Measurements from ENCODE around the gene CTNNBL1.

Gene CTNNBL1

DNA sequence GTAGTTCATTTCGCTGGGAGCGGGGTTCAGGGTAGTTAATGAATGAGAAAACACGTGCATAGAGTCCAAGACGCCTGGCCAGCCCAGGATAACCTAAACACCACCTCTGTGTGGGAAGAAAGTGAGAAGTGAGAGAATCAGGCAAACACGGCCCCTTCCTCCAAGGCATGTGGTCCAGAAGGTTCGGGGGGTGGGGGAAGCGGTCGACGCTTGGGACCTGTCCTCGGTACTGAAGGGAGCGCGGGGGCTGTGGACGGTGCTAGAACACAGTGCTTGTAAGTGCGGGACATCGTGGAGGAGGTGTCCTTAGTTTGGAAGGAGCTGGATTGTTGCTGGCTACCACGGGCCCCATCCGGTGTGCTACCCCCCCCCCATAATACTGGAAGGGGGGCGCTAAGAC, 207.4 kb downstream of the CTNNBL1 start:
- no peak overlapping the region for H3K27ac Mint-ChIP-seq
- H3K9me3 Mint-ChIP-seq, result no peaks in the 10 kb centered on the region
- no peak for DNase-seq (ENCODE audit: low spot score in 2 of 2)
- ATAC-seq (ENCODE audit: low read depth), result no peak
- H3K4me3 Mint-ChIP-seq, result peak overlapping the region; percentile 37
- peaks cover 17% of the 10 kb centered on the region for H3K4me1 Mint-ChIP-seq
- H3K36me3 Mint-ChIP-seq, result peaks cover 5% of the 10 kb centered on the region
- peaks cover 20% of the 10 kb centered on the region for H3K27me3 Mint-ChIP-seq

DNA sequence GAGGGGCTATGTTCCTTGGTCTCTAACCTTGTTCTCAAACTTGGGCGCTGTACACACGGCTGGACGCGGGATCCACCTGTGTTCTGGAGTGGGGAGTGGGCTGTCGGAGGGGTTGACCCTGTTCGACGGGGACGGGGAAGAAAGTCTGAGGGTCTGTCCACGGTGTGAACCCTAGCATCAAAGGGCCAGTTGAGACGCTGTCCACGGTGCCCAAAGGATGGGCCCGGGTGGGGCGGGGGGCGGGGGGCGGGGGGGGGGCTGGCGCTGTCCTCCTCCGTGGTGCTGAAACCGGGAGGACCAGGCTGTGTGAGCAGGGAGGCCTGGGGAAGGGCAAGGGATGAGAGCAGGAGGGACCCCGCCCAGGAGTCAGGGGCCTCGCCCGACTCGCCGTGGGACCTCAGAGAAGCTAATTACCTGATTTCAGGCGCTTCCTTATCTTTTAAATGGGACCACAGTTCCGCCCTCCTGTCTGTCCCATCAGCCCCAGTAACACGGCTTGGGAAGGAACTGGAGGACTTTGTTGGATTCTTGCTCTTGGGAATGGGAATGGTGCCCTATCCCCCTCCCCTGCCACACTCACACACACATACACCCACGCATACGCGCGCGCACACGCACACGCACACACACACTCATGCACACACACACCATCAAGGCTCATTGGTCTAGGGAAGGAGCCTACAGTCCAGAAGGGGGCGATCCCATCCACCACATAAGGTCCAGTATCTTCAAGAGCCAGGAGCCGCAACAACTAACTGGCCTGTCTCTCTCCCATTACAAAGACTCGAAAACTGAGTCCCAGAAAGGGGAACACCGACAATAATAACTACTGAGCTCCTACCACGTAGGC, 208.0 kb downstream of the CTNNBL1 start:
- DNase-seq (ENCODE audit: low spot score in 2 of 2), result no peak
- peaks cover 5% of the 10 kb centered on the region for H3K36me3 Mint-ChIP-seq
- peaks cover 20% of the 10 kb centered on the region for H3K27me3 Mint-ChIP-seq

DNA sequence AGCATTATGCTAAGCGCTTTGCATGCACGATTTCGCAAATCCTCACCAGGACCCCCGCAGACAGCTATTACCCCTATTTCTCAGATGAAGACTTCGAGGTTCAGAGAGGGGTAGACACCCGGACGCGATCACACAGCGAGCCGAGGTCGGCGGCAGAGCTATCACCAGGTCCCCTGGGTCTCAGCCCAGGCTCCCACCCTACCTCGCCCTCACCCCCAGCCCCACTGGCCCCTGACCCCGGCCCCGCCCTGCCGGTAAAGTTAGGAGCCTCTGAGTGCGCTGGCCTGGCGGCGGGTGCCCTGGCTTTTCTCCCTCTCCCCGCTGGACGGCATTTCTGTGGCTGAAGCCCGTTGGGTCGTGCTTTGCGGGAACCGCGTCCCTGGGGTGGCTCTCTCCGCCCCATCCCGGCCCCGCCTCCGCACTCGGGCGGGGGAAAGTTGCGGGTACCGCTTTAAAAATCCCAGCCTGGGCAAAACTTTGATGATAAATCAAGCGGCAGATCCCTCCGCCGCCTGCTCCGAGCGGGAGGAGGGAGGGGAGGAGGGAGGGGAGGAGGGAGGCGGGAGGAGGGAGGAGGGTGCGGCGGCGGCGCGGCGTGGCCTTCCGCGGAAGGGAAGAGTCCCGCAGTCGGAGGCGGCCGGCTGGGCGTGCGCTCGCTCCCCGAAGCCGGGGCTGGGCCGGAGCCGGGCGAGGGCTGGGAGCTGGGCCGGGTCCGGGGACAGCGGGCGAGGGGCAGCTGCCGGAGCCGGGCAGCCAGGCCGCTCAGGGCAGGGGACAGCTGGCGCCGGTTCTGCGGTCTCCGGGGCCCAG, 208.9 kb downstream of the CTNNBL1 start, which contains the start of gene VSTM2L:
Gene VSTM2L, plus strand, starts transcription at position 624 of the 810 bp plus-strand sequence. CDS start 224 bp downstream, outside the sequence.
- peak; percentile 21 for ATAC-seq (ENCODE audit: low read depth)
- peak within 1 kb of the TSS; percentile 91 for H3K4me3 Mint-ChIP-seq
- no peak within 1 kb of the TSS for H3K27ac Mint-ChIP-seq

More for the DNA sequence above, 208.0 kb downstream of the CTNNBL1 start:
- peak; percentile 66 for ATAC-seq (ENCODE audit: low read depth)
- peaks cover 17% of the 10 kb centered on the region for H3K4me1 Mint-ChIP-seq
- peak overlapping the region; percentile 67 for H3K4me3 Mint-ChIP-seq
- no peak overlapping the region for H3K27ac Mint-ChIP-seq
- no peaks in the 10 kb centered on the region for H3K9me3 Mint-ChIP-seq

DNA sequence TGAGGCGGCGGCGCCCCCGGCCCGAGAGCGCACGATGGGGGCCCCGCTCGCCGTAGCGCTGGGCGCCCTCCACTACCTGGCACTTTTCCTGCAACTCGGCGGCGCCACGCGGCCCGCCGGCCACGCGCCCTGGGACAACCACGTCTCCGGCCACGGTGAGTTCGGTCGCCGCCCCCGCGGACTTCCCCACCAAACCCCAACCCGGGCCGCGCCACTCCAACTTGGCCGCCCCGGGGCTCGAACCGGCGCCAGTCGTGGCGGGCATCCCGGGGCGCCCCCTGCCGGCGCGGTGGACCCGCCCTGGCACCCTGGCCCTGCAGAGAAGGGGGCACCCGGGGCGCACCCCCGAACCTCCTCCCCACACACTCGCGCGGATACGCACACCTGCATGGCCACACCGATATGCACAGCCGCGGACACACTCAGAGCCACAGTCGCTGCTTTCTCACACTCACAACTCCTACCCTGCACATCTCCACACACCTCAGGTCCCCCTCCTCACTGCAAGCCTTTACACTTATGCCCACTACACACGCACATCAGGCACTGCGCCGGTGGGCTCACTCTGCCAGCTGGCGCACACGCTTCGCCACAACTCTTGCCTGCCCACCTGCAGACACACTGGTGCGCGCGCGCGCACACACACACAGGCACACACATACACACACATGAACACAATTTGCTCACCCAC, 209.6 kb downstream of the CTNNBL1 start:
- DNase-seq (ENCODE audit: low spot score in 2 of 2), result no peak
- H3K4me3 Mint-ChIP-seq, result peak overlapping the region; percentile 91
- H3K9me3 Mint-ChIP-seq, result no peaks in the 10 kb centered on the region
- peak; percentile 27 for ATAC-seq (ENCODE audit: low read depth)
- H3K4me1 Mint-ChIP-seq, result peaks cover 17% of the 10 kb centered on the region
- peaks cover 5% of the 10 kb centered on the region for H3K36me3 Mint-ChIP-seq
- H3K27ac Mint-ChIP-seq, result no peak overlapping the region
- peaks cover 20% of the 10 kb centered on the region for H3K27me3 Mint-ChIP-seq

More for the DNA sequence above, 208.9 kb downstream of the CTNNBL1 start, which contains the start of gene VSTM2L:
- Mint-ChIP-seq H3K27me3 (peaks cover 20% of the 10 kb centered on the region), H3K9me3 (no peaks in the 10 kb centered on the region), H3K36me3 (peaks cover 5% of the 10 kb centered on the region), H3K4me1 (peaks cover 17% of the 10 kb centered on the region)
- DNase-seq (ENCODE audit: low spot score in 2 of 2), result no peak

DNA sequence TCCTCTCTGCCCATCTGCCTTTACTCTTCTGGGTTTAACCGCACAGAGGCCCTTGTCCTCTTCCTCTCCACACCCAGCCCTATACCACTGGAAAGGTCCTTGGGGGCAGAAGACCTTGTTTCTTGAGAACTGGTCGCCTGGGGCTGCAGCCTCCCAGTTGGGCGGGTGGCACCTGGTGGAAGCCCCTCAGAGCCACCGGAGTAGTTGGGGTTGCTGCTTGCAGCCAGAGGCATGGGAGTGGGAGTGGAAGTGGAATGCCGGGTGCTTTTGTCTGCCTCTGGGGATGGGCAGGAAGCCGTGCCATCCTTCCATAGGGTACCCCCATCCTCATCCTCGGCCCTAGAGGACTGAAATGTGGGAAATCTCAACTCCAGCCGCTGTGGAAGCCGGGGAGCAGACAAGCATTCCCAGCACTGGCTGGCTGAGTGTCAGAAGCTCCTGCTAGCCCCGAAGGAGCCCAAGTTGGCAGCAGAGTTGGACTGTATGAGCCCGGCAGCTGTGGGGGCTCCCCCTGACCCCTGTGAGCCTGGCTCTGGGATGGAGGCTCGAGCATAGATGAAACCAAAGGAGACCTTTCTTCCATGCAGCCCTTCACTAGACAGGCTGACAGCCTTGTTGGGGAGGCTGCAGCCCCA, 210.3 kb downstream of the CTNNBL1 start:
- Mint-ChIP-seq H3K36me3 (peaks cover 5% of the 10 kb centered on the region), H3K27ac (no peak overlapping the region), H3K9me3 (no peaks in the 10 kb centered on the region), H3K4me1 (peaks cover 17% of the 10 kb centered on the region), H3K4me3 (peak overlapping the region; percentile 91), H3K27me3 (peaks cover 25% of the 10 kb centered on the region)
- ATAC-seq (ENCODE audit: low read depth) (no peak), DNase-seq (ENCODE audit: low spot score in 2 of 2) (no peak)

DNA sequence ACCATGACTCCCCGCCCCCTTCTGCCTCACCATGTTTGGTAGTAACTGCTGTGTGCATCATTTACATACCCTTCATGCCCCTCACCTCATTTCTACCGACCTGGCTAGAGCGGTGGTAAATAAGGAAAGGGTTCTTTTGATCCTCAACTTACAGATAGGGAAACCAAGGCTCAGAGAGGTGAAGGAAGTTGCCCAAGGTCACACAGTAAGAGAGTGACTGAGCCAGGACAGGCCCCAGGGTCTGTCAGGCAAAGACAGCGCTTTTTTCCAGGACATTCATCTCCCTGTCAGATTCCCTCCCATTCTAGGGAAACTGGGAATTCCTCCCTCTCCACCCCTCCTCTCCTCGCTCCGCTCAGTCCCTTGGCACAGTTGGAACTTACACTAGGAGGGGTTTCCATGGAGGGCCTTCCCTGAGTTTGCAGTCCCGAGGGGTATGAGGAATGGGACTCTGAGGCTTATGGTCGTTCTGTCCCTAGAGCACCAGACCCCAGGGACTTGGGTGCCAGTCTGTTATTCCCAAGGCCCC, 211.1 kb downstream of the CTNNBL1 start:
- Mint-ChIP-seq H3K27me3 (peaks cover 25% of the 10 kb centered on the region), H3K36me3 (peaks cover 5% of the 10 kb centered on the region), H3K27ac (no peak overlapping the region), H3K4me1 (peaks cover 17% of the 10 kb centered on the region), H3K4me3 (peak overlapping the region; percentile 21), H3K9me3 (no peaks in the 10 kb centered on the region)
- ATAC-seq (ENCODE audit: low read depth), result no peak
- DNase-seq (ENCODE audit: low spot score in 2 of 2), result no peak

GRCh38 chr20:37905671-37906613, 212.1 kb downstream of the CTNNBL1 start:
- Mint-ChIP-seq H3K27me3 (peaks cover 23% of the 10 kb centered on the region), H3K9me3 (no peaks in the 10 kb centered on the region), H3K4me1 (peaks cover 17% of the 10 kb centered on the region), H3K36me3 (peaks cover 5% of the 10 kb centered on the region), H3K27ac (no peak overlapping the region), H3K4me3 (no peak overlapping the region)
- no peak for ATAC-seq (ENCODE audit: low read depth)
- DNase-seq (ENCODE audit: low spot score in 2 of 2), result no peak

DNA sequence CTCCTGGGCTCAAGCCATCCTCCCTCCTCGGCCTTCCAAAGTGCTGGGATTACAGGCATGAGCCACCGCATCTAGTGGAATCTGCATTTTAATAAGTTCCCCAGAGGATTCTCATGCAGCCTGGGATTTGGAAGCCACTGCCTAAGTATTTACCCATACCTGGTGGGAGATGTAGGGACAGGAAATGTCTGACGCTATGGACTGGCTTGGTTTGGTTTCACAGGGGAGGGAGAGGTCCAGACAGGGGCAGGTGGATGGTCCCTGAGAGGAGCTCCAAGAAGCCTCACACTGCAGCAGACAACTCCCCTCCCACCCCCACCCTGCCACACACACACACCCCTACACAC, 213.5 kb downstream of the CTNNBL1 start:
- Mint-ChIP-seq H3K9me3 (no peaks in the 10 kb centered on the region), H3K36me3 (peaks cover 3% of the 10 kb centered on the region), H3K27ac (no peak overlapping the region), H3K27me3 (peaks cover 13% of the 10 kb centered on the region), H3K4me3 (no peak overlapping the region), H3K4me1 (peaks cover 12% of the 10 kb centered on the region)
- ATAC-seq (ENCODE audit: low read depth), result no peak
- DNase-seq (ENCODE audit: low spot score in 2 of 2), result no peak

DNA sequence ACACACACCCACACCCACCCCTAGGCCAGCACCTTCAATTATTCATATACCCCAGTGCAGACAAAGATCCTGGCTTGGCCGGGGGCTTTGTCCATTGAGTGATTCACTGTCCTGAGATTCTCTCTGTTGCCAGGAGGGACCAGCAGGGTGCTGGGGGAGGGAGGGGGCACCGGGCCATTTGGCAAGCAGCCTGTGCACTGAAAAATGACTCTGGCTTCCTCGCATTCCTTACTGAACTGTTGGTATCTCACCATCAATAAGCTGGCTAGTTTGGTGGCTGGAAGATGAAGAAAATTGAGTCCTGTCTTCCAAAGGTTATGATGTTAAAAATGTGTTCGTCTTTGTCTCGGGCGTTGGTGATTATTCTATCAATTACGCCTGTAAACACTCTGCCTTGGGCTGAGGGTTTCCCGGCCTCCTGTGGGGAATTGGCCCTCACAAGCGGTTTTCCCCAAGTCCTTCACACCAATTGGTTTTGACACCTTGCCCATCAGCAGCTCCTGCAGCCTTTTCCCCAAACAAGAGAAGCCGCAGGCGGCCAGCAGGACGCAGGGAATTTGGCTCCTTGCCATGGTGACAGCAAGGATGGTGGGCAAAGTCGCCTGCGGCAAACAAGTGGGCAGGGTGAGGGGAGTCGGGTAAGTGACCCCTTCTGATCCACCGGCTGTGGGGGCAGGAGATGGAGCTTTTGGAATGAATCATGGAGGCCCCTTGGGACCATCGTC, 214.0 kb downstream of the CTNNBL1 start:
- no peak overlapping the region for H3K4me3 Mint-ChIP-seq
- peaks cover 12% of the 10 kb centered on the region for H3K4me1 Mint-ChIP-seq
- H3K36me3 Mint-ChIP-seq, result peaks cover 3% of the 10 kb centered on the region
- no peak for DNase-seq (ENCODE audit: low spot score in 2 of 2)
- no peaks in the 10 kb centered on the region for H3K9me3 Mint-ChIP-seq
- H3K27me3 Mint-ChIP-seq, result peaks cover 15% of the 10 kb centered on the region
- H3K27ac Mint-ChIP-seq, result no peak overlapping the region
- ATAC-seq (ENCODE audit: low read depth), result no peak

GRCh38 chr20:37911261-37911660, 217.4 kb downstream of the CTNNBL1 start:
- Mint-ChIP-seq H3K27ac (no peak overlapping the region), H3K9me3 (no peaks in the 10 kb centered on the region), H3K27me3 (peaks cover 15% of the 10 kb centered on the region), H3K36me3 (no peaks in the 10 kb centered on the region), H3K4me1 (peaks cover 18% of the 10 kb centered on the region), H3K4me3 (no peak overlapping the region)
- DNase-seq (ENCODE audit: low spot score in 2 of 2) (no peak), ATAC-seq (ENCODE audit: low read depth) (no peak)

DNA sequence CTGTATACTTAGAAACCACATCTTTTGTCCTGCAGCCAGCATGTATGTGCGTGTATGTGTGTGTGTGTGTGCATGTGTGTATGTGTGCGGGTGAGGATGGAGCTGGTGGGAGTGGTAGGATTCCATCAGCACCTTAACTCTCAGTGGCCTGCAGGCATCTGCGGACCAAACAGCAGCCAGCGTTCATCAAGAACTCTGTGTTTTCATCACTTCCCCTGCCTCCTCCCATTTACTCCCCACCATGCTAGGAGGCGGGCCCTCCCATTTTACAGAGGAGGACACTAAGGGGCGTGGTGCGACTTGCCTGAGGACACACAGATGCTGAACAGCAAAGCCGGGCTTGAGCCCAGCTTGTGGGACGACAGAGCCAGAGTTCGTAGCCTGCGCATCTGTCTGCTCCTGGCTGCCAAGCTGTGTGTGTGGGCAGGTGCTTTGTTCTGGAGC, 218.0 kb downstream of the CTNNBL1 start:
- no peak overlapping the region for H3K27ac Mint-ChIP-seq

GRCh38 chr20:37912874-37913273, 219.0 kb downstream of the CTNNBL1 start:
- DNase-seq (ENCODE audit: low spot score in 2 of 2), result no peak
- Mint-ChIP-seq H3K27me3 (peaks cover 17% of the 10 kb centered on the region), H3K4me1 (peaks cover 18% of the 10 kb centered on the region), H3K27ac (no peak overlapping the region), H3K36me3 (no peaks in the 10 kb centered on the region), H3K9me3 (no peaks in the 10 kb centered on the region), H3K4me3 (no peak overlapping the region)
- no peak for ATAC-seq (ENCODE audit: low read depth)

More for the DNA sequence above, 218.0 kb downstream of the CTNNBL1 start:
- Mint-ChIP-seq H3K9me3 (no peaks in the 10 kb centered on the region), H3K27me3 (peaks cover 17% of the 10 kb centered on the region), H3K36me3 (no peaks in the 10 kb centered on the region), H3K4me1 (peaks cover 18% of the 10 kb centered on the region), H3K4me3 (no peak overlapping the region)
- DNase-seq (ENCODE audit: low spot score in 2 of 2) (no peak), ATAC-seq (ENCODE audit: low read depth) (peak; percentile 64)
